GM12878 (cell line): ENCODE measurements around the gene ZNF480. TPM values are rescaled to one million over a fixed set of nuclear protein-coding genes. Genes with fewer than 3 reads are reported as not detected.

ENCODE experiments used
- ATAC-seq: fragments of 200-7000 bp; cut with Tn5 transposase; 3 replicates; pipeline ENCODE4 v1.9.1; 2020; ENCODE audit warnings: mild to moderate bottlenecking, moderate library complexity
- BruUV-seq: library from RNA; stranded (reverse); fragments of 400-500 nt; replicated peaks from 2 replicates; lab custom pipeline; 2021; lab: Mats Ljungman, UMichigan
- CTCF ChIA-PET: fragments of 300-600 bp; sonication (Branson Sonifier 250); formaldehyde crosslinking; extraction: SDS; loops from one replicate; lab custom pipeline; 2021; ENCODE audit warnings: inconsistent platforms; lab: Yijun Ruan, JAX
- POLR2A ChIA-PET: fragments of 350-600 bp; formaldehyde crosslinking; extraction: SDS; loops from one replicate; lab custom pipeline; 2021; ENCODE audit warnings: inconsistent platforms; lab: Charles Lee
- RAD21 ChIA-PET: fragments of 300-600 bp; sonication (Branson Sonifier 250); formaldehyde crosslinking; loops from one replicate; lab custom pipeline; 2023; ENCODE audit warnings: antibody characterized with exemption; ENCODE audit not compliant: unreplicated experiment; lab: Charles Lee
- SMC1A ChIA-PET: fragments of 300-600 bp; sonication (Branson Sonifier 250); formaldehyde crosslinking; loops from one replicate; lab custom pipeline; 2023; ENCODE audit not compliant: unreplicated experiment, uncharacterized antibody; lab: Charles Lee
- DNase-seq: peaks from one replicate; pipeline ENCODE4 v3.0.0-alpha.2; 2011; ENCODE audit warnings: low read depth, low spot score
- FAIRE-seq: peaks from 3 replicates; lab custom pipeline; 2011; peaks lifted over from hg19 to GRCh38; lab: Jason Lieb, UNC
- H2AFZ ChIP-seq: 2 replicates; pipeline ENCODE4 v1.6.0; 2011; ENCODE audit warnings: low read depth, low read length, control low read depth; ENCODE audit not compliant: control insufficient read depth
- H3K27ac ChIP-seq: 2 replicates; pipeline ENCODE4 v1.5.1; 2011; ENCODE audit warnings: control low read depth; ENCODE audit not compliant: control insufficient read depth, insufficient read depth
- H3K27me3 ChIP-seq, 2 experiments: replicated peaks in 1 of 2; 2 replicates each; pipeline versions ENCODE4 v1.6.0 to v1.6.1; 2011; ENCODE audit warnings: low read length in 1 of 2; ENCODE audit not compliant: control insufficient read depth in 2 of 2, insufficient read depth in 2 of 2
- H3K36me3 ChIP-seq, 2 experiments: 2 replicates each; pipeline ENCODE4 v1.5.1; 2011; ENCODE audit warnings: low read length in 1 of 2; ENCODE audit not compliant: control insufficient read depth in 2 of 2, insufficient read depth in 2 of 2
- H3K4me1 ChIP-seq: 2 replicates; pipeline ENCODE4 v1.6.1; 2011; ENCODE audit warnings: mild to moderate bottlenecking, low read length, moderate library complexity, mixed read lengths; ENCODE audit not compliant: control insufficient read depth, insufficient read depth
- H3K4me2 ChIP-seq: 2 replicates; pipeline ENCODE4 v1.6.0; 2011; ENCODE audit warnings: control low read depth; ENCODE audit not compliant: control insufficient read depth, insufficient read depth
- H3K4me3 ChIP-seq: fragments of 200-600 bp; sonication (generic); 2 replicates; pipeline ENCODE4 v1.5.1; 2016
- H3K79me2 ChIP-seq: 2 replicates; pipeline ENCODE4 v1.6.0; 2011; ENCODE audit warnings: low read length; ENCODE audit not compliant: control insufficient read depth, insufficient read depth
- H3K9ac ChIP-seq: 2 replicates; pipeline ENCODE4 v1.8.0; 2011; ENCODE audit warnings: low read length, control low read depth, mixed read lengths; ENCODE audit not compliant: control insufficient read depth, insufficient read depth
- H3K9me3 ChIP-seq: replicated peaks from 3 replicates; pipeline ENCODE4 v1.5.1; 2011; ENCODE audit warnings: mild to moderate bottlenecking, low read length; ENCODE audit not compliant: control insufficient read depth, insufficient read depth
- H4K20me1 ChIP-seq: 2 replicates; pipeline ENCODE4 v1.6.0; 2011; ENCODE audit not compliant: control insufficient read depth, insufficient read depth
- BCLAF1 ChIP-seq: fragments of 450-650 bp; IDR thresholded peaks from 2 replicates; pipeline ENCODE4 v1.6.1; 2017; ENCODE audit warnings: antibody characterized with exemption, mild to moderate bottlenecking, moderate library complexity
- E2F4 ChIP-seq: IDR thresholded peaks from 2 replicates; pipeline ENCODE4 v1.6.1; 2012; ENCODE audit warnings: low read depth, low read length, improper control_type of control experiment
- GATAD2B ChIP-seq: fragments of 450-650 bp; conservative IDR thresholded peaks from 2 replicates; pipeline ENCODE4 v1.6.1; 2017; ENCODE audit warnings: low read depth, mild to moderate bottlenecking, moderate library complexity
- ZNF274 ChIP-seq: IDR thresholded peaks from one replicate; pipeline ENCODE4 v1.8.0; 2011; ENCODE audit not compliant: insufficient read length, insufficient read depth
- WGBS: methylation state at CpG from one replicate; pipeline ENCODE4 v1.1.6; 2016; ENCODE audit warnings: low lambda C conversion rate; ENCODE audit not compliant: insufficient replicate concordance, insufficient coverage; ENCODE audit errors: missing lambda C conversion rate; 5-methylcytosine and 5-hydroxymethylcytosine counted together
- in situ Hi-C: fragments of 300-500 bp; cut with MboI; formaldehyde crosslinking; loops from 9 replicates; pipeline ENCODE4 v1.14.3; 2018; ENCODE audit warnings: mixed read lengths
- intact Hi-C: fragments of 100-400 bp; cut with micrococcal nuclease; formaldehyde crosslinking; loops from one replicate; pipeline ENCODE4 v1.14.2; 2022; ENCODE audit not compliant: unreplicated experiment
- polyA plus RNA-seq, 11 experiments: library from polyadenylated mRNA; depleted of rRNA in 4 of 11; unstranded in 6 of 11; stranded (reverse) in 5 of 11; fragments of >200 nt; fragmentation: Nextera tagmentation in 4 of 11; fragmentation: Illumina TruSeq in 1 of 11; extraction: Ambion mirVana in 4 of 11; extraction: Trizol in 1 of 11; gene quantifications; 1 replicate in 1 of 11; 2 replicates in 10 of 11; pipeline versions ENCODE4 v1.2.1 to v1.2.3, GENCODE V29; 2011 to 2016; ENCODE audit warnings: inconsistent platforms in 2 of 11, missing spikeins in 2 of 11, low read depth in 1 of 11
- total RNA-seq, 4 experiments: library from RNA; depleted of rRNA in 3 of 4; stranded (reverse); fragments of >200 nt in 3 of 4; fragmentation: Illumina TruSeq in 1 of 4; extraction: Trizol in 1 of 4; gene quantifications; 2 replicates each; pipeline versions ENCODE4 v1.2.1 to v1.2.3, GENCODE V29; 2013 to 2021

ZNF480 gene
- total and polyA plus RNA-seq, 10 of the 15 experiments (the other 5 are each of a cell fraction or from before 2014, with no cell fraction given): 6.6 to 26.5 (median 16.8) TPM

GRCh38 chr19:52275988-52276387 lies 21.0 kb upstream of the ZNF480 start:
- ATAC-seq: no peak
- no peak overlapping the region for H3K27ac ChIP-seq
- ChIA-PET POLR2A (no interaction called here), CTCF (interaction anchor here (1.1 kb wide), 1 partner anchor 10 kb away, joined by 3 read pairs; no protein-coding TSS in a partner anchor), RAD21 (no interaction called here), SMC1A (no interaction called here)
- peaks cover 44% of the 10 kb centered on the region for H3K9me3 ChIP-seq
- no peak overlapping the region for H3K4me2 ChIP-seq
- peaks cover 0 to 3% of the 10 kb centered on the region in 2 experiments; a peak in 1 of 4 replicates for H3K36me3 ChIP-seq
- DNase-seq: no peak
- H2AFZ ChIP-seq: no peak overlapping the region
- in situ Hi-C loops: no loop called here
- H3K27me3 ChIP-seq: no peaks in the 10 kb centered on the region
- H3K79me2 ChIP-seq: peaks cover 41% of the 10 kb centered on the region
- no peak for TF ChIP-seq GATAD2B
- TF ChIP-seq, all 136 proteins: peak for 0
- BruUV-seq: no TSS peak
- intact Hi-C loops: no loop called here
- no peak for FAIRE-seq
- Histone ChIP-seq H3K4me3 (no peak overlapping the region), H4K20me1 (no peaks in the 10 kb centered on the region), H3K4me1 (no peaks in the 10 kb centered on the region), H3K9ac (no peak overlapping the region)
- 30% methylated on average over 5 of the region's 5 CpGs for WGBS

GRCh38 chr19:52277471-52277870 lies 19.5 kb upstream of the ZNF480 start:
- 95% methylated on average over 6 of the region's 6 CpGs for WGBS
- no peak for FAIRE-seq
- ChIA-PET POLR2A (no interaction called here), SMC1A (interaction anchor here (2.1 kb wide), 1 partner anchor 40 kb away, joined by 4 read pairs; no protein-coding TSS in a partner anchor), CTCF (no interaction called here), RAD21 (no interaction called here)
- no peak for ATAC-seq
- BruUV-seq: no TSS peak
- H3K4me3 ChIP-seq: no peak overlapping the region
- H3K4me1 ChIP-seq: no peaks in the 10 kb centered on the region
- H3K9me3 ChIP-seq: peaks cover 36% of the 10 kb centered on the region
- H3K79me2 ChIP-seq: peaks cover 29% of the 10 kb centered on the region
- H2AFZ ChIP-seq: no peak overlapping the region
- in situ Hi-C loops: no loop called here
- H3K27ac ChIP-seq: no peak overlapping the region
- H3K36me3 ChIP-seq: no peaks in the 10 kb centered on the region; a peak in 2 of 4 replicates
- intact Hi-C loops: no loop called here
- DNase-seq: no peak
- TF ChIP-seq E2F4 (no peak), ZNF274 (no peak), BCLAF1 (no peak)
- no peaks in the 10 kb centered on the region for H3K27me3 ChIP-seq
- H4K20me1 ChIP-seq: no peaks in the 10 kb centered on the region
- no peak overlapping the region for H3K9ac ChIP-seq
- H3K4me2 ChIP-seq: no peak overlapping the region
